MCF 10A (cell line): Measurements from ENCODE around the gene FXR1. TPM values are rescaled to one million over a fixed set of nuclear protein-coding genes. Genes with fewer than 3 reads are reported as not detected.

Source experiments
- BruUV-seq: library from RNA; stranded (reverse); fragments of 400-500 nt; replicated peaks from 2 replicates; lab custom pipeline; 2021; lab: Mats Ljungman, UMichigan
- CTCF ChIA-PET: fragments of 300-600 bp; sonication (Branson Sonifier 250); formaldehyde crosslinking; extraction: SDS; loops from one replicate; lab custom pipeline; 2021; ENCODE audit warnings: antibody characterized with exemption, inconsistent platforms; lab: Yijun Ruan, JAX
- POLR2A ChIA-PET: fragments of 300-600, 350-650 bp; sonication (Branson Sonifier 250); formaldehyde crosslinking; extraction: SDS; loops from one replicate; lab custom pipeline; 2020; ENCODE audit warnings: antibody characterized with exemption, inconsistent platforms; lab: Yijun Ruan, JAX
- DNase-seq: peaks from one replicate; pipeline ENCODE4 v3.0.0-alpha.2; 2018; ENCODE audit not compliant: unreplicated experiment
- H3K27ac Mint-ChIP-seq: one replicate; pipeline ENCODE4 v1.8.0; 2022; ENCODE audit warnings: mild to moderate bottlenecking, low read depth, mixed read lengths; ENCODE audit not compliant: unreplicated experiment
- H3K27me3 Mint-ChIP-seq: one replicate; pipeline ENCODE4 v1.8.0; 2022; ENCODE audit warnings: mixed read lengths; ENCODE audit not compliant: insufficient read depth, unreplicated experiment
- H3K36me3 Mint-ChIP-seq: one replicate; pipeline ENCODE4 v1.8.0; 2022; ENCODE audit warnings: mild to moderate bottlenecking, moderate library complexity, mixed read lengths; ENCODE audit not compliant: insufficient read depth, unreplicated experiment
- H3K4me1 Mint-ChIP-seq: one replicate; pipeline ENCODE4 v1.8.0; 2022; ENCODE audit warnings: mixed read lengths; ENCODE audit not compliant: insufficient read depth, unreplicated experiment
- H3K4me3 Mint-ChIP-seq: one replicate; pipeline ENCODE4 v1.8.0; 2022; ENCODE audit warnings: mild to moderate bottlenecking, moderate library complexity, mixed read lengths; ENCODE audit not compliant: unreplicated experiment
- H3K9me3 Mint-ChIP-seq: one replicate; pipeline ENCODE4 v1.8.0; 2022; ENCODE audit warnings: mixed read lengths; ENCODE audit not compliant: unreplicated experiment
- intact Hi-C: fragments of 100-400 bp; cut with micrococcal nuclease; formaldehyde crosslinking; loops from 2 replicates; pipeline ENCODE4 v1.14.1; 2022
- total RNA-seq: library from RNA; stranded (reverse); gene quantifications from 2 replicates; pipeline ENCODE4 v1.2.3, GENCODE V29; 2022
- TF ChIP-seq, protein P1 (sequence below): fragments of 200-600 bp; IDR thresholded peaks from one replicate; pipeline ENCODE4 v1.8.0; 2022; ENCODE audit warnings: antibody characterized with exemption, mild to moderate bottlenecking; ENCODE audit not compliant: unreplicated experiment

Gene FXR1
- total RNA-seq, 1 experiment from 2014 or later: 166 TPM

DNA sequence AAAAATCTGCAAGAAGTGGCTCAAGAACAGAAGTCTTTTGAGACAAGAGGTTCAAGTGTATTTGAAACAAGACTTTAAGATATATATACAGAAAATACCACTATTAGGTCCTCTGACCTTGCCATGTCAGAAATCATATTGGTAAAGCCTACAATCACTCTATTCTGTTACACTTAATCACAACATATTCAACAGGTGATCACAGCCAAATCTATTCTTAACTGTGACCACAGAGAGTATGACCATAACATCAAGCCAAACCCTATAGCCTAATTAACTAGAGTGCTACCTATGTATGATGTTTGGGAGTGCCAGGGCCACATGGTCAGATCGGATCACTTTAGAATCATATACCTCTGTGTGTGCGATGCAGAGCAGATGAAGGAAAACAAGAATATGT, 74.9 kb downstream of the FXR1 start:
- POLR2A ChIA-PET: interaction anchor here (0.7 kb wide), 2 partner anchors 10 to 179 kb away, joined by 3 read pairs; no protein-coding TSS in a partner anchor
- CTCF ChIA-PET: no interaction called here
- H3K4me3 Mint-ChIP-seq: no peak overlapping the region
- H3K27me3 Mint-ChIP-seq: no peaks in the 10 kb centered on the region
- BruUV-seq: no TSS peak
- peaks cover 34% of the 10 kb centered on the region for H3K36me3 Mint-ChIP-seq
- H3K9me3 Mint-ChIP-seq: no peaks in the 10 kb centered on the region
- no peak overlapping the region for H3K27ac Mint-ChIP-seq
- TF ChIP-seq, protein P1, sequence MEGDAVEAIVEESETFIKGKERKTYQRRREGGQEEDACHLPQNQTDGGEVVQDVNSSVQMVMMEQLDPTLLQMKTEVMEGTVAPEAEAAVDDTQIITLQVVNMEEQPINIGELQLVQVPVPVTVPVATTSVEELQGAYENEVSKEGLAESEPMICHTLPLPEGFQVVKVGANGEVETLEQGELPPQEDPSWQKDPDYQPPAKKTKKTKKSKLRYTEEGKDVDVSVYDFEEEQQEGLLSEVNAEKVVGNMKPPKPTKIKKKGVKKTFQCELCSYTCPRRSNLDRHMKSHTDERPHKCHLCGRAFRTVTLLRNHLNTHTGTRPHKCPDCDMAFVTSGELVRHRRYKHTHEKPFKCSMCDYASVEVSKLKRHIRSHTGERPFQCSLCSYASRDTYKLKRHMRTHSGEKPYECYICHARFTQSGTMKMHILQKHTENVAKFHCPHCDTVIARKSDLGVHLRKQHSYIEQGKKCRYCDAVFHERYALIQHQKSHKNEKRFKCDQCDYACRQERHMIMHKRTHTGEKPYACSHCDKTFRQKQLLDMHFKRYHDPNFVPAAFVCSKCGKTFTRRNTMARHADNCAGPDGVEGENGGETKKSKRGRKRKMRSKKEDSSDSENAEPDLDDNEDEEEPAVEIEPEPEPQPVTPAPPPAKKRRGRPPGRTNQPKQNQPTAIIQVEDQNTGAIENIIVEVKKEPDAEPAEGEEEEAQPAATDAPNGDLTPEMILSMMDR: no peak
- no peak for DNase-seq
- intact Hi-C loops: loop anchor here (10.0 kb wide), 1 partner anchor 293 kb away; no protein-coding TSS in a partner anchor
- peaks cover 5% of the 10 kb centered on the region for H3K4me1 Mint-ChIP-seq

DNA sequence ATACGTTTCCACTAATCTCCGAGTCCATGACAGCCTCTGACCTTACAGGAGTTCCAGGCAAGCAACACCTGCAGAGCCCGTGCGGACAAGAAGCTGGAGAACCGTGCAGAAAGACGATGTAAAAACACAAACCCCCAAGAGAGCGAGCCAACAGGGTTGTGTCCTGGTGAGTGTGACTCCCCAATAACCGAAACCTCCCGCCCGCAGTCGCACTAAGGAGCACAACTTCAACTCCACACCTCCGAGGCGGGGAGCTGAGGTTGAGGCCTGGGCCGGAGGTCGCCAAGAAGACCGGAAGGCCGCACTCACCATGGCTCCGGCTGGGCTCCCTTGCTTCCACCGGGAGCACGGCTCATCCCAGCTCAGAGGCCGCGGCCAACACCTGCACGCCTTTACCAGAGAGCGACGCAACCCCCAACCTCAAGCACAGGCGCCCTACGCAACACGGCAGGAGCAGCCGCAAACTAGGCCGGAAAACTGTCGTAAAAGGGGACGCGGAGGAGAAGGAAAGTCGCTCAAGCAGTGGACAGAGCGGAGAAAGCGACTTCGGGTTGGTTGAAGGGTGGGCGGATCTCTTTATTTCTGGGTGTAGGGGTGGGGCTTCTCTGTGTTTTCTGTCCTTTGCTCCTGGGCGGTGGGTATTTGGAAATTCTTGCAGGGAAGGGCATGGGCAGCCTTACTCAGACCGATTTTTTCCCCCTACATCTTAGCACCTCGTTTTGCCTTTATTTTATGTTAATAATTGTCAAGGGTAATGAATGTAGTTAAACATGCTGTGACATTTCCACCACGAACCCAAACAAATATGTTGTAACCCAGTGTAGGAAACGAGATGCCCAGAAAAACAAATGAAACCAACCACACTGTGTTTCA, 77.1 kb downstream of the FXR1 start, which contains the start of gene DNAJC19:
Gene DNAJC19, minus strand, starts transcription at position 446 of the 873 bp plus-strand sequence. Its CDS starts 134 bp downstream, at position 312.
- H3K4me1 Mint-ChIP-seq: peaks cover 5% of the 10 kb centered on the region
- peak; percentile 97 for DNase-seq
- TSS peak; percentile 47 for BruUV-seq
- peaks cover 25% of the 10 kb centered on the region for H3K36me3 Mint-ChIP-seq
- H3K27ac Mint-ChIP-seq: peak within 1 kb of the TSS; percentile 95
- H3K4me3 Mint-ChIP-seq: peak within 1 kb of the TSS; percentile 99
- POLR2A ChIA-PET: interaction anchor here (0.8 to 2.8 kb wide), 18 partner anchors 9 to 1381 kb away, joined by 3 to 19 read pairs (median 4); partner anchors contain the start of gene FXR1
- intact Hi-C loops: loop anchor here (1.0 to 10.0 kb wide), 2 partner anchors 187 to 295 kb away; no protein-coding TSS in a partner anchor
- TF ChIP-seq, protein P1: no peak
- H3K9me3 Mint-ChIP-seq: no peaks in the 10 kb centered on the region
- CTCF ChIA-PET: interaction anchor here (0.7 to 1.3 kb wide), 7 partner anchors 9 to 226 kb away, joined by 3 to 5 read pairs (median 4); no protein-coding TSS in a partner anchor
- no peaks in the 10 kb centered on the region for H3K27me3 Mint-ChIP-seq

DNA sequence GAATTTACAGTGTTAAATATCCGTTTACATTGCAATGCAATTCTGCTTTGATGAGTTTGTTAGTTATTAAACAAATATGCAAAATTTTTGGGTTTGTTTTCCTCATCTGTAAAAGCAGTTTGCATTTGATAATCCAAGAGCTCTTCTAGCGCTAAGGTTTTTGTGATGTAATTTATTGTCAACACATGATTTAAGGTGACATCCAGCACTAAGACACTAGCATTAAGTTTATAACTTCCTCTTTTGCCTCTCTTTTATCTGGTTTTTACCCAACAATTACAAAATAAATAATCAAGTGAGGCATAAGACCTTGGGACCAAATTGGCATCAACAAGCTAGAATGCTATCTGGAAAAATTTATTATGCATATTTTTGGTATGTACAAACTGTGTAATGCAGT, 78.0 kb downstream of the FXR1 start:
- no peaks in the 10 kb centered on the region for H3K27me3 Mint-ChIP-seq
- peak overlapping the region; percentile 99 for H3K4me3 Mint-ChIP-seq

More for the DNA sequence above, 78.0 kb downstream of the FXR1 start:
- ChIA-PET CTCF (interaction anchor here (0.5 to 1.3 kb wide), 3 partner anchors 34 to 186 kb away, joined by 3 to 5 read pairs (median 5); partner anchors contain the start of gene FXR1), POLR2A (interaction anchor here (0.8 to 2.8 kb wide), 6 partner anchors 9 to 186 kb away, joined by 3 to 15 read pairs (median 5); partner anchors contain the start of gene FXR1)
- intact Hi-C loops: no loop called here
- BruUV-seq: no TSS peak
- no peak for DNase-seq
- TF ChIP-seq, protein P1: no peak
- H3K9me3 Mint-ChIP-seq: no peaks in the 10 kb centered on the region
- H3K36me3 Mint-ChIP-seq: peaks cover 16% of the 10 kb centered on the region
- peaks cover 5% of the 10 kb centered on the region for H3K4me1 Mint-ChIP-seq
- no peak overlapping the region for H3K27ac Mint-ChIP-seq
